ENCODE results near the gene RPL27.
A peak's percentile ranks its signal among the peaks of the same experiment; 100 is the strongest.

RPL27 gene

DNA sequence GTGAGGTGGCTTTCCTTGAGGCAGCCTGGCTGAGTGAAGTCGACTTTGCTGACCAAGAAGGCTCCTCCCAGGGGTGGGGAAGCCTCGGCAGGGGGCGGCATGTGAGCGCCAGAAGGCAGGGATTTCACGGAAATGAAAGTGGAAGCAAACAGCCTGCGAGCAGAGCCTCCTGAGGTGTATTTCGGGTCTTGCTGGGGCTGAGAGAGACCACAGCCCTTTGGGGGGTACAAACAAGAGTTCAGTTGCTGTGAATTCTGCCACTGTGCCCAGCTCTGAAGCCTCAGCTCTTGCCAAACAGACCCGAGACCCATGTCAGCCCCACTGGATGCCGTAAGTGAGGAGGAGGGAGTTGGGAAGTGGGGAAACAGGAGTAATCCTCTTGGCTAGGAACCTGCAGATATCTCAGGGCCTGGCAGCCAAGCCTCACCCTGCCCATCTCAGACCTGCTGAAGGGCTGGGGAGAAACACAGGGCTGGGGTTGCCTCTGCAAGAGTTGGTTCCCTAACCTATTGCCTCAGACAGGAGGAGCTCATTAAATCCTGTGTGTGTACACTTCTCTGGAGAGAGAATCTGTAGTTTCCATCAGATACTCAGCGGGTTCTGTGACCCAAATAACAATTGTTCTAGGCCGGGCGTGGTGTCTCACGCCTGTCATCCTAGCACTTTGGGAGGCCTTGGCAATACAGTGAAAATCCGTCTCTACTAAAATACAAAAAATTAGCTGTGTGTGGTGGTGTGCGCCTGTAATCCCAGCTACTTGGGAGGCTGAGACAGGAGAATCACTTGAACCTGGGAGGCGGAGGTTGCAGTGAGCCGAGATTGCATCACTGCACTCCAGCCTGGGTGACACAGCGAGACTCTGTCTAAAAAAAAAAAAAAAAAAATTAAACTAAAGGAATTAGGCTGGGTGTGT, 8.7 kb downstream of the RPL27 start, which contains the start of gene IFI35:
Gene IFI35 (plus strand): TSS at position 146 of the 913 bp plus-strand sequence. CDS start 164 bp downstream, at position 310.
- no peak for TF ChIP-seq EZH2 (IDR thresholded peaks at IDR 0.05; ENCODE audit: borderline replicate concordance, low read depth, low read length, severe bottlenecking)
- TF ChIP-seq, protein P1, sequence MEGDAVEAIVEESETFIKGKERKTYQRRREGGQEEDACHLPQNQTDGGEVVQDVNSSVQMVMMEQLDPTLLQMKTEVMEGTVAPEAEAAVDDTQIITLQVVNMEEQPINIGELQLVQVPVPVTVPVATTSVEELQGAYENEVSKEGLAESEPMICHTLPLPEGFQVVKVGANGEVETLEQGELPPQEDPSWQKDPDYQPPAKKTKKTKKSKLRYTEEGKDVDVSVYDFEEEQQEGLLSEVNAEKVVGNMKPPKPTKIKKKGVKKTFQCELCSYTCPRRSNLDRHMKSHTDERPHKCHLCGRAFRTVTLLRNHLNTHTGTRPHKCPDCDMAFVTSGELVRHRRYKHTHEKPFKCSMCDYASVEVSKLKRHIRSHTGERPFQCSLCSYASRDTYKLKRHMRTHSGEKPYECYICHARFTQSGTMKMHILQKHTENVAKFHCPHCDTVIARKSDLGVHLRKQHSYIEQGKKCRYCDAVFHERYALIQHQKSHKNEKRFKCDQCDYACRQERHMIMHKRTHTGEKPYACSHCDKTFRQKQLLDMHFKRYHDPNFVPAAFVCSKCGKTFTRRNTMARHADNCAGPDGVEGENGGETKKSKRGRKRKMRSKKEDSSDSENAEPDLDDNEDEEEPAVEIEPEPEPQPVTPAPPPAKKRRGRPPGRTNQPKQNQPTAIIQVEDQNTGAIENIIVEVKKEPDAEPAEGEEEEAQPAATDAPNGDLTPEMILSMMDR (IDR thresholded peaks at IDR 0.05; ENCODE audit: borderline replicate concordance, extremely low read depth, low read length, poor library complexity, severe bottlenecking): peak; percentile 86
- Histone ChIP-seq H3K4me1 (ENCODE audit: insufficient read depth, low read length) (peaks cover 15% of the 10 kb centered on the region), H3K36me3 (ENCODE audit: insufficient read depth, low read length) (peaks cover 21% of the 10 kb centered on the region), H3K79me2 (ENCODE audit: insufficient read depth, low read length) (0 out of 2 replicates have a peak, but pooled peaks cover 5% of the 10 kb centered on the region), H3K4me2 (ENCODE audit: insufficient read depth, low read length) (peak within 1 kb of the TSS; percentile 72), H3K9ac (ENCODE audit: low read depth, low read length) (peak within 1 kb of the TSS; percentile 69), H3K27me3 (ENCODE audit: insufficient read depth, low read length, poor library complexity) (no peaks in the 10 kb centered on the region), H3K4me3 (ENCODE audit: low read depth in 1 of 2, low read length in 2 of 2) (peak within 1 kb of the TSS; percentile 32 to 65; a peak in 3 of 4 replicates), H2AFZ (ENCODE audit: low read depth, low read length) (peak within 1 kb of the TSS; percentile 89), H3K9me3 (ENCODE audit: insufficient read depth, low read length, severe bottlenecking) (no peaks in the 10 kb centered on the region), H3K27ac (ENCODE audit: low read length) (peak within 1 kb of the TSS; percentile 92), H4K20me1 (ENCODE audit: insufficient read depth, low read length) (no peaks in the 10 kb centered on the region)
- DNase-seq (peak; percentile 92), ATAC-seq (ENCODE audit: insufficient read depth, low read depth) (peak; percentile 98)

DNA sequence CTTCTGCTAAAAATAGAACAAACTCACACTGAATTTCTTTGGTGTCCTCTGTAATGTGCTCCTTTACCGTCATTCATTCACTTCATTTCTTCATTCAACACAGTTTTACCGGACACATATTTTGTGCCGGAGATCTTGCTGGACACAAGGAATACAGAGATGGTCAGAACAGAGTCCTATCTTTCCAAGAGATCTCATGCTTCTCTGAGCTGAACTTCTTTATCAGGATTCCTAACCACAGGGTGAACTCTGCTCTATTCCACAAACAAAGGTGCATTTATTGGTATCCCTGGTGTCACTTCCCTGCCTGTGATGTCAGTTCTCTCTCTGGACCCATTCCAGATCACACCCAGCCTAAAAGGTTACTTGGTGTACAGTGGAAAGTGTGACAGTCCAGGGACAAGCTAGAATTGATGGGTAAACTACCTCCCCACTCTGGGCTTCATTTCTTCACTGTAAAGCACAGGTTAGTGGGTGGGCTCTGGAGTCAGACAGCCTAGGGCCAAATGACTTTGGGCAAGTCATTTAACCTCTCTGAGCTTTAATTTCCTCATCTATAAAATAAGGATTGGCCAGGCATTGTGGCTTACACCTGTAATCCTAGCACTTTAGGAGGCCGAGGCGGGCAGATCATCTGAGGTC, 12.6 kb downstream of the RPL27 start:
- 0 out of 2 replicates have a peak, but pooled peaks cover 5% of the 10 kb centered on the region for H3K79me2 ChIP-seq (ENCODE audit: insufficient read depth, low read length)
- no peak overlapping the region for H3K4me2 ChIP-seq (ENCODE audit: insufficient read depth, low read length)
- no peaks in the 10 kb centered on the region for H4K20me1 ChIP-seq (ENCODE audit: insufficient read depth, low read length)
- H3K27ac ChIP-seq (ENCODE audit: low read length): no peak overlapping the region
- ATAC-seq (ENCODE audit: insufficient read depth, low read depth): no peak
- no peaks in the 10 kb centered on the region for H3K9me3 ChIP-seq (ENCODE audit: insufficient read depth, low read length, severe bottlenecking)
- TF ChIP-seq, protein P1 (IDR thresholded peaks at IDR 0.05; ENCODE audit: borderline replicate concordance, extremely low read depth, low read length, poor library complexity, severe bottlenecking): no peak
- TF ChIP-seq EZH2 (IDR thresholded peaks at IDR 0.05; ENCODE audit: borderline replicate concordance, low read depth, low read length, severe bottlenecking): no peak
- peaks cover 14% of the 10 kb centered on the region for H3K36me3 ChIP-seq (ENCODE audit: insufficient read depth, low read length)
- DNase-seq: no peak
- no peak overlapping the region for H3K4me3 ChIP-seq (ENCODE audit: low read depth in 1 of 2, low read length in 2 of 2)
- H3K27me3 ChIP-seq (ENCODE audit: insufficient read depth, low read length, poor library complexity): no peaks in the 10 kb centered on the region
- H3K4me1 ChIP-seq (ENCODE audit: insufficient read depth, low read length): peaks cover 15% of the 10 kb centered on the region
- no peak overlapping the region for H2AFZ ChIP-seq (ENCODE audit: low read depth, low read length)
- no peak overlapping the region for H3K9ac ChIP-seq (ENCODE audit: low read depth, low read length)

DNA sequence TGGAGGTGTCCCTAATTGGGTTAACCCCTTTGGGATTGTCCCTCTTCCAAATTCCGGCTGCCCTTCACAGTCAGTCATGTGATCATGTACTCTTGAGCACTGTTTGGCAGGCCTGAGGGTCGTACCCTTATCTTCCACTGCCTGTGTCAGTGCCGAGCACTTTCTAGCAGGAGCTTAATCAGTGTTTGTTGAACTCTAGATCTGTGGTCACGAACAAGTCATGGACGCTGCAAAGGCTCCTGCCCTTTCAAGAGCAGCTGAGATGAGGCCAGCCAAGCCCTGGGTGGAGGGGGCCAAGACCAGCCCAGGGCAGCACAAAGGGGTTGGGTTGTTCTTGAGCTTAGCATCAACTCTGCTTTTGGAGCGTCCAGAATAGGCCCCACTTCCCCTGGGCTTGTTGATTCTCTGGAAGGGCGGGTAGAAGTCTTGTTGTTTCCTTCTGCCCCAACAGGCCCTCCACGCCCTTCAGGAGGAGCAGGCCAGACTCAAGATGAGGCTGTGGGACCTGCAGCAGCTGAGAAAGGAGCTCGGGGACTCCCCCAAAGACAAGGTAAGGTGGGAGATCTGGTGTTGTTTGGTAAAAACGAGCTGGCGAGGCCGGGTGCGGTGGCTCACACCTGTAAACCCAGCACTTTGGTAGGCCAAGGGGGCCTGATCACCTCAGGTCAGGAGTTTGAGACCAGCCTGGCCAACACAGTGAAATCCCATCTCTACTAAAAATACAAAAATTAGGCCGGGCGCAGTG, 13.7 kb downstream of the RPL27 start:
- ATAC-seq (ENCODE audit: insufficient read depth, low read depth) (no peak), DNase-seq (no peak)
- Histone ChIP-seq H3K36me3 (ENCODE audit: insufficient read depth, low read length) (peaks cover 17% of the 10 kb centered on the region), H3K9me3 (ENCODE audit: insufficient read depth, low read length, severe bottlenecking) (no peaks in the 10 kb centered on the region), H2AFZ (ENCODE audit: low read depth, low read length) (no peak overlapping the region), H4K20me1 (ENCODE audit: insufficient read depth, low read length) (no peaks in the 10 kb centered on the region), H3K79me2 (ENCODE audit: insufficient read depth, low read length) (0 out of 2 replicates have a peak, but pooled peaks cover 3% of the 10 kb centered on the region), H3K27me3 (ENCODE audit: insufficient read depth, low read length, poor library complexity) (no peaks in the 10 kb centered on the region), H3K4me3 (ENCODE audit: low read depth in 1 of 2, low read length in 2 of 2) (no peak overlapping the region), H3K4me1 (ENCODE audit: insufficient read depth, low read length) (peaks cover 7% of the 10 kb centered on the region), H3K9ac (ENCODE audit: low read depth, low read length) (no peak overlapping the region), H3K4me2 (ENCODE audit: insufficient read depth, low read length) (no peak overlapping the region), H3K27ac (ENCODE audit: low read length) (no peak overlapping the region)
- TF ChIP-seq, protein P1 (IDR thresholded peaks at IDR 0.05; ENCODE audit: borderline replicate concordance, extremely low read depth, low read length, poor library complexity, severe bottlenecking): no peak
- TF ChIP-seq EZH2 (IDR thresholded peaks at IDR 0.05; ENCODE audit: borderline replicate concordance, low read depth, low read length, severe bottlenecking): no peak
